Neural cell (in vitro differentiated cells): ENCODE measurements around the gene ACVR1C. TPM values are rescaled to one million over a fixed set of nuclear protein-coding genes. Genes with fewer than 3 reads are reported as not detected.

Experiments
- H2AFZ ChIP-seq: fragments of 200-600, 300-800 bp; sonication (generic), shearing (Covaris generic); 2 replicates; pipeline ENCODE4 v1.6.0; 2014; ENCODE audit warnings: low read depth, mild to moderate bottlenecking, antibody characterized with exemption, low read length, moderate library complexity
- H3F3A ChIP-seq: fragments of 200-600 bp; shearing (Covaris generic); 2 replicates; pipeline ENCODE4 v1.6.1; 2016; ENCODE audit warnings: mild to moderate bottlenecking, moderate library complexity, mixed read lengths, antibody characterized with exemption, low read length; ENCODE audit not compliant: insufficient read depth, poor library complexity, severe bottlenecking
- H3K27ac ChIP-seq: fragments of 200-600, 300-800 bp; sonication (generic), shearing (Covaris generic); 2 replicates; pipeline ENCODE4 v1.5.1; 2014; ENCODE audit warnings: mild to moderate bottlenecking, low read length, moderate library complexity
- H3K27me3 ChIP-seq: fragments of 300-800, 200-600 bp; sonication (generic), shearing (Covaris generic); 2 replicates; pipeline ENCODE4 v1.6.0; 2014; ENCODE audit warnings: mild to moderate bottlenecking, low read depth, low read length, moderate library complexity; ENCODE audit not compliant: insufficient read depth
- H3K36me3 ChIP-seq: fragments of 300-800, 200-600 bp; sonication (generic), shearing (Covaris generic); 2 replicates; pipeline ENCODE4 v1.5.1; 2014; ENCODE audit warnings: mild to moderate bottlenecking, antibody characterized with exemption, low read length, moderate library complexity; ENCODE audit not compliant: insufficient read depth
- H3K4me2 ChIP-seq: fragments of 300-800, 200-600 bp; sonication (generic), shearing (Covaris generic); 2 replicates; pipeline ENCODE4 v1.6.0; 2014; ENCODE audit warnings: mild to moderate bottlenecking, low read length
- H3K4me3 ChIP-seq: fragments of 300-800, 200-600 bp; sonication (generic), shearing (Covaris generic); 2 replicates; pipeline ENCODE4 v1.5.1; 2014; ENCODE audit warnings: mild to moderate bottlenecking, low read length, moderate library complexity
- H3K79me2 ChIP-seq: fragments of 200-600 bp; shearing (Covaris generic); replicated peaks from 2 replicates; pipeline ENCODE4 v1.6.0; 2014; ENCODE audit warnings: mild to moderate bottlenecking, low read length, moderate library complexity; ENCODE audit not compliant: insufficient read depth
- H3K9ac ChIP-seq: fragments of 300-800, 200-600 bp; sonication (generic), shearing (Covaris generic); 2 replicates; pipeline ENCODE4 v1.6.1; 2016; ENCODE audit warnings: mild to moderate bottlenecking, low read length, mixed read lengths
- H3K9me2 ChIP-seq: fragments of 200-600 bp; shearing (Covaris generic); 2 replicates; pipeline ENCODE4 v1.6.1; 2016; ENCODE audit warnings: mild to moderate bottlenecking, low read length, mixed read lengths; ENCODE audit not compliant: insufficient read depth
- H3K9me3 ChIP-seq: fragments of 200-600, 300-800 bp; sonication (generic), shearing (Covaris generic); 2 replicates; pipeline ENCODE4 v1.6.1; 2016; ENCODE audit warnings: mild to moderate bottlenecking, mixed run types, low read length, moderate library complexity, mixed read lengths
- H4K20me1 ChIP-seq: fragments of 200-600 bp; shearing (Covaris generic); 2 replicates; pipeline ENCODE4 v1.6.1; 2016; ENCODE audit warnings: mild to moderate bottlenecking, mixed run types; ENCODE audit not compliant: insufficient read depth
- MXI1 ChIP-seq: fragments of 450-650 bp; conservative IDR thresholded peaks from 2 replicates; pipeline ENCODE4 v1.6.1; 2014; ENCODE audit warnings: antibody characterized with exemption, mild to moderate bottlenecking; ENCODE audit not compliant: poor library complexity, severe bottlenecking
- POLR2AphosphoS5 ChIP-seq: IDR thresholded peaks from 2 replicates; pipeline ENCODE4 v1.6.1; 2012
- RAD21 ChIP-seq: fragments of 450-650 bp; conservative IDR thresholded peaks from 2 replicates; pipeline ENCODE4 v1.6.1; 2014; ENCODE audit warnings: antibody characterized with exemption, mild to moderate bottlenecking, moderate library complexity
- SMC3 ChIP-seq: fragments of 450-650 bp; conservative IDR thresholded peaks from 2 replicates; pipeline ENCODE4 v1.6.1; 2014; ENCODE audit warnings: antibody characterized with exemption, mild to moderate bottlenecking, moderate library complexity; ENCODE audit not compliant: poor library complexity
- polyA plus RNA-seq: library from polyadenylated mRNA; depleted of rRNA; stranded (reverse); fragments of >200 nt; gene quantifications from 2 replicates; pipeline ENCODE4 v1.2.3, GENCODE V29; 2014
- TF ChIP-seq, protein P1 (sequence below): IDR thresholded peaks from 2 replicates; pipeline ENCODE4 v1.6.1; 2012; ENCODE audit warnings: borderline replicate concordance
- TF ChIP-seq, protein P2 (sequence below): fragments of 450-650 bp; IDR thresholded peaks from 2 replicates; pipeline ENCODE4 v1.5.1; 2014; ENCODE audit warnings: antibody characterized with exemption, mild to moderate bottlenecking, moderate library complexity; ENCODE audit not compliant: poor library complexity, severe bottlenecking

Gene ACVR1C
- polyA plus RNA-seq, 1 donor from 2014 or later = 0.26 TPM

DNA sequence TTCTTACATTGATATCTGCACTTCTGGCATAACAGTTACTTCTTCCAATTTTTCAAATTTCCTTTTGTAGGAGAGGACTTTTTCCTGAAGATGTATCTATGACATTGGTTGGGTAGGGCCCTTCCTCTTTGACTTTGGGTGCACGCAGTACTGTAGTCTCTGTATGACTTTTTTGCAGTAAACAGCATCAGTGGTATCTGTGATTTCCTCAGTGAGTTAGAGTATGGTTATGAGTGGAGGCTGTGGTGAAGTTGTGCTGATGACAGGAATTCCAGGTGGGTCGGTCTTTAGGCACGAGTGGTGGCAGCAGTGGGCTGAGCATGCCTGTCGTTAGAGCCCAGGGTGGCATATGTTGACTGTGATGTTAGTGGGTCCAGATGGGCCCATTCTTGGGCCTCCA, 17.6 kb downstream of the ACVR1C start:
- Histone ChIP-seq H3K79me2 (no peaks in the 10 kb centered on the region), H3K36me3 (no peaks in the 10 kb centered on the region), H4K20me1 (no peaks in the 10 kb centered on the region), H3K4me2 (no peak overlapping the region), H2AFZ (no peak overlapping the region), H3K9ac (no peak overlapping the region), H3K4me3 (no peak overlapping the region), H3F3A (no peaks in the 10 kb centered on the region), H3K9me3 (no peaks in the 10 kb centered on the region), H3K27ac (no peak overlapping the region), H3K27me3 (no peaks in the 10 kb centered on the region), H3K9me2 (no peaks in the 10 kb centered on the region)
- TF ChIP-seq RAD21 = no peak
- TF ChIP-seq, protein P1, sequence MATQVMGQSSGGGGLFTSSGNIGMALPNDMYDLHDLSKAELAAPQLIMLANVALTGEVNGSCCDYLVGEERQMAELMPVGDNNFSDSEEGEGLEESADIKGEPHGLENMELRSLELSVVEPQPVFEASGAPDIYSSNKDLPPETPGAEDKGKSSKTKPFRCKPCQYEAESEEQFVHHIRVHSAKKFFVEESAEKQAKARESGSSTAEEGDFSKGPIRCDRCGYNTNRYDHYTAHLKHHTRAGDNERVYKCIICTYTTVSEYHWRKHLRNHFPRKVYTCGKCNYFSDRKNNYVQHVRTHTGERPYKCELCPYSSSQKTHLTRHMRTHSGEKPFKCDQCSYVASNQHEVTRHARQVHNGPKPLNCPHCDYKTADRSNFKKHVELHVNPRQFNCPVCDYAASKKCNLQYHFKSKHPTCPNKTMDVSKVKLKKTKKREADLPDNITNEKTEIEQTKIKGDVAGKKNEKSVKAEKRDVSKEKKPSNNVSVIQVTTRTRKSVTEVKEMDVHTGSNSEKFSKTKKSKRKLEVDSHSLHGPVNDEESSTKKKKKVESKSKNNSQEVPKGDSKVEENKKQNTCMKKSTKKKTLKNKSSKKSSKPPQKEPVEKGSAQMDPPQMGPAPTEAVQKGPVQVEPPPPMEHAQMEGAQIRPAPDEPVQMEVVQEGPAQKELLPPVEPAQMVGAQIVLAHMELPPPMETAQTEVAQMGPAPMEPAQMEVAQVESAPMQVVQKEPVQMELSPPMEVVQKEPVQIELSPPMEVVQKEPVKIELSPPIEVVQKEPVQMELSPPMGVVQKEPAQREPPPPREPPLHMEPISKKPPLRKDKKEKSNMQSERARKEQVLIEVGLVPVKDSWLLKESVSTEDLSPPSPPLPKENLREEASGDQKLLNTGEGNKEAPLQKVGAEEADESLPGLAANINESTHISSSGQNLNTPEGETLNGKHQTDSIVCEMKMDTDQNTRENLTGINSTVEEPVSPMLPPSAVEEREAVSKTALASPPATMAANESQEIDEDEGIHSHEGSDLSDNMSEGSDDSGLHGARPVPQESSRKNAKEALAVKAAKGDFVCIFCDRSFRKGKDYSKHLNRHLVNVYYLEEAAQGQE = no peak
- no peak for TF ChIP-seq SMC3

DNA sequence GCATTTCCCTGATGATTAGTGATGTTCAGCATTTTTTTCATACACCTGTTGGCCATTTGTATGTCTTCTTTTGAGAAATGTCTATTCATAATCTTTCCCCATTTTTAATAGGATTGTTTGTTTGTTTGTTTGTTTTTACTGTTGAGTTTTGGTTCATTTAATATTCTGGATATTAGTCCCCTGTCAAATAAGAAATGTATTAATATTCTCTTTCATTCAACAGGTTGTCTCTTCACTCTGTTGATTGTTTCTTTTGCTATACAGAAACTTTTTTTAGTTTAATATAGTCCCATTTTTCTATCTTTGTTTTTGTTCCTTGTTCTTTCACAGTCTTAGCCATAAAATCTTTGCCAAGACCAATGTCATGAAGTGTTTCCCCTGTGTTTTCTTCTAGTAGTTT, 22.1 kb downstream of the ACVR1C start:
- Histone ChIP-seq H3K4me2 (no peak overlapping the region), H3K9ac (no peak overlapping the region), H3K4me3 (no peak overlapping the region), H2AFZ (no peak overlapping the region), H3K27ac (no peak overlapping the region), H4K20me1 (no peaks in the 10 kb centered on the region), H3K9me2 (no peaks in the 10 kb centered on the region), H3K36me3 (no peaks in the 10 kb centered on the region), H3F3A (no peaks in the 10 kb centered on the region), H3K79me2 (no peaks in the 10 kb centered on the region), H3K9me3 (no peaks in the 10 kb centered on the region), H3K27me3 (no peaks in the 10 kb centered on the region)
- TF ChIP-seq RAD21 = no peak

DNA sequence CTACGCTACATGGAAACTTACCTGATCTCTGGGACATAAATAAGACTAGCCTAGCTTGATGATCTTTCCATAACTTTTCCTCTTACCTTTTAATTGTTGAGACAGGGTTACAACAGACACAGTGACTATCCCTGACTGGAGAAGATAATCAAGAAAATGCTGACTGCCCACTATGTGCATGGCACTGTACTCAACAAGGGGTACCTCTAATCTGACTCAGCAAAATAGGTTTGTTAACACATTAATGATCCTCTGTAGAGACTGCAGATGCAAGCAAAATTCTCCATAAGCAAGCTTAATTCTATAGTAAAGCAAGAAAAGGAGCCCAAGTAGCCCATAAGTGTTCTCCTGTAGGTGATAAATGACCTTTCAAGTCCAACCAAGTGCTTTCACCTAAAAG, 25.5 kb downstream of the ACVR1C start:
- no peak overlapping the region for H3K4me3 ChIP-seq
- no peaks in the 10 kb centered on the region for H3K79me2 ChIP-seq
- H3K27me3 ChIP-seq = no peaks in the 10 kb centered on the region
- no peaks in the 10 kb centered on the region for H4K20me1 ChIP-seq
- H3K9me3 ChIP-seq = no peaks in the 10 kb centered on the region
- H3K36me3 ChIP-seq = no peaks in the 10 kb centered on the region
- no peak overlapping the region for H2AFZ ChIP-seq
- TF ChIP-seq POLR2AphosphoS5 = no peak
- TF ChIP-seq RAD21 = no peak
- TF ChIP-seq MXI1 = no peak
- TF ChIP-seq SMC3 = no peak
- TF ChIP-seq, protein P1 = no peak
- TF ChIP-seq, protein P2, sequence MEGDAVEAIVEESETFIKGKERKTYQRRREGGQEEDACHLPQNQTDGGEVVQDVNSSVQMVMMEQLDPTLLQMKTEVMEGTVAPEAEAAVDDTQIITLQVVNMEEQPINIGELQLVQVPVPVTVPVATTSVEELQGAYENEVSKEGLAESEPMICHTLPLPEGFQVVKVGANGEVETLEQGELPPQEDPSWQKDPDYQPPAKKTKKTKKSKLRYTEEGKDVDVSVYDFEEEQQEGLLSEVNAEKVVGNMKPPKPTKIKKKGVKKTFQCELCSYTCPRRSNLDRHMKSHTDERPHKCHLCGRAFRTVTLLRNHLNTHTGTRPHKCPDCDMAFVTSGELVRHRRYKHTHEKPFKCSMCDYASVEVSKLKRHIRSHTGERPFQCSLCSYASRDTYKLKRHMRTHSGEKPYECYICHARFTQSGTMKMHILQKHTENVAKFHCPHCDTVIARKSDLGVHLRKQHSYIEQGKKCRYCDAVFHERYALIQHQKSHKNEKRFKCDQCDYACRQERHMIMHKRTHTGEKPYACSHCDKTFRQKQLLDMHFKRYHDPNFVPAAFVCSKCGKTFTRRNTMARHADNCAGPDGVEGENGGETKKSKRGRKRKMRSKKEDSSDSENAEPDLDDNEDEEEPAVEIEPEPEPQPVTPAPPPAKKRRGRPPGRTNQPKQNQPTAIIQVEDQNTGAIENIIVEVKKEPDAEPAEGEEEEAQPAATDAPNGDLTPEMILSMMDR = no peak
- no peak overlapping the region for H3K9ac ChIP-seq
- H3K27ac ChIP-seq = no peak overlapping the region
- no peaks in the 10 kb centered on the region for H3F3A ChIP-seq
- H3K4me2 ChIP-seq = no peak overlapping the region
- H3K9me2 ChIP-seq = no peaks in the 10 kb centered on the region
